COLO668 (cell line): ENCODE data around the gene NUDCD3.
"Not testable (repeated sequence)": the region's sequence is repeated elsewhere in the genome, so short reads cannot be mapped to it uniquely, and the experiment has no call there.

Experiments
- DNase-seq: peaks from one replicate; lab custom pipeline; 2025; ENCODE audit not compliant: unreplicated experiment; lab: John Stamatoyannopoulos, UW

NUDCD3 gene

GRCh38 chr7:44518761-44519160 lies 28.3 kb upstream of the NUDCD3 start:
- no peak for DNase-seq

DNA sequence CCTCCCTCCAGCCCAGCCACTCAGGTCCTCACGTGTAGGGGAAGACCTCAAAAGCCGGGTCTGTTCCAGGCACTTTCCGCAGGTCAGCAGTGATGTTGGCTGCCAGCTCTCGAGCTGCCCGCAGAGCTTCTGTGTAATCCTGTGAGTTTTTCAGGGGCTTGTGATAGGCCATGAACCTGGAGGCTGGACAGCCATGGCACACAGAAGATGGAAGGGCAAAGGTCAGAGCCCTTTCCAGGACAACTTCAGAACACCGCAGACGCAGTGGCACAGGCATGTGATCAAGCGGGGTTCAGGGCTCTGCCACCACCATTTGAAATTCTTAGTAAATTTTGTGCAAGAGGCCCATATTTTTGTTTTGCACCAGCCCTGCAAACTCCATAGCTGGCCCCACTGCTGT lies 26.7 kb upstream of the NUDCD3 start:
- DNase-seq = no peak

GRCh38 chr7:44515590-44516268 lies 25.3 kb upstream of the NUDCD3 start:
- DNase-seq = no peak

- no peak for DNase-seq
Observed at GRCh38 chr7:44512736-44513135, 22.3 kb upstream of the NUDCD3 start.

DNA sequence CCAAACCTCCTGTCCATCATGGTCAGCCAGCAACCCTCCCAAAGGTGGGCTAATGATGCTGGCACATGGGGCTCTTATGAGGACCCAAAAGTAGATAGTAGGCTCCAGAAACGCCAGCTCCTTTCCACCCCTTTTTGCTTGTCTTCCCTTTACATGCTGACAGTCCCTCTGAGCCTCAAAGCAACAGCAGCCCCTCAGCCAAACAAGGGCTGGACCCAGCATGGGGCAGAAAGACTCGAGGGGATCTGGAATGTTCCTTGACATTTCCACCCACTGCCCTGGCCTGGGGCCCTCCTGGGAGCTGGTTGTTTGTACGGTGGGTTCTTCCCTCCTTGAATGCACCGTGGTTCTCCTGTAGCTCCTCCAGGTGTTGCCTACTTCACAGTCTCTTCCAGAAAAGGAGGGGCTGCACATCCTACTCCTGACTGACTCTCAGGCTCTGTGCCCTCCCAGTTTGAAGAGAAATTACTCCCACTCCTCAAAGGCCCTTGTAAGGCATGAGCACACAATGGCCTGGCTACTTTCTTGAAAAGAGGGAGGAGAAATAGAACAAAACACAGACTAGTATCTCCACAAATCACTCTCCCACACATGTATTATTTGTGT lies 21.5 kb upstream of the NUDCD3 start:
- DNase-seq = no peak

DNA sequence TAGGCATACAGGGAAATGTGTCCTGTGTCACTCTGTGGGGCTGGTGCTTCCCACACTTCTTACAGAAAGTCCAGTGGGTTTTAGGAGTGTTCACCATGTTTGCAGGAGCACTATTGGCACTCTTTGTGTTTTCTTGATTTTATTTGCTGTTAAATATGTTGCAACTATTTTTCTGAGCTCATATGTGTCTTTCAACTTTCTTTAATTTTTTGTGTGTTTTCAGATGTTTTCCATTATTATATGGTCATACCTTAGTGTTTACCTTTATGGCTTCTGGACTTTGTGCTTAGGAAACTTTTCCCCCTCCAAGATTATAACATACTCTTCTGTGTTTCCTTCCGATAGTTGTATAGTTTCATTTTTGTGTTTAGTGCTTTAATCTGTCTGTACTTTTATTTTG lies 20.8 kb upstream of the NUDCD3 start:
- no peak for DNase-seq

- DNase-seq = no peak
Observed at GRCh38 chr7:44508328-44509030, 18.0 kb upstream of the NUDCD3 start.

DNA sequence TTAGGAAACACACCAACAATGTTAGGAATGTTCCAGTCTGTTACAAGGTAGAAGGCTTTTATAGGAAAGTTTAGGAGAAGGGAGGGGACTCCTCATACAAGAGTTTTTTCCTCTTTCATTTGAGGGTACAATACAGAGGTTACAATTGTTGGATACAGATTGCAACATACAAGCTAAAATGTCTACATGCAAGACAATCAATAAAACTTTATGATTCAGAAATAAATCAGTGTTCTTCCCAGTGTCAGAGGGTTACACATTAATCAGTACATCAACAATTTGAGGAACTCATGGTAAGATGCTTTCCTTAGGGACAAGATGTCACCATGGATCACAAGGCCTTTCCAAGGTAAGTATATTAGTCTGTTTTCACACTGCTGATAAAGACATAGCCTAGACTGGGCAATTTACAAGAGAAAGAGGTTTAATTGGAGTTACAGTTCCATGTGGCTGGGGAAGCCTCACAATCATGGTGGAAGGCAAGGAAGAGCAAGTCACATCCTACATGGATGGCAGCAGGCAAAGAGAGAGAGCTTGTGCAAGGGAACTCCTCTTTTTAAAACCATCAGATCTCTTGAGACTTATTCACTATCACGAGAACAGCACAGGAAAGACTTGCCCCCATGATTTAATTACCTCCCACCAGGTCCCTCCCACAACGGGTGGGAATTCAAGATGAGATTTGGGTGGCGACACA lies 16.3 kb upstream of the NUDCD3 start:
- not testable (repeated sequence) for DNase-seq

GRCh38 chr7:44505595-44505994 lies 15.1 kb upstream of the NUDCD3 start:
- no peak for DNase-seq

GRCh38 chr7:44498230-44498954 lies 7.9 kb upstream of the NUDCD3 start:
- DNase-seq = no peak

GRCh38 chr7:44497155-44498027 lies 6.9 kb upstream of the NUDCD3 start:
- DNase-seq = no peak

GRCh38 chr7:44496385-44496784 lies 5.9 kb upstream of the NUDCD3 start:
- no peak for DNase-seq

DNA sequence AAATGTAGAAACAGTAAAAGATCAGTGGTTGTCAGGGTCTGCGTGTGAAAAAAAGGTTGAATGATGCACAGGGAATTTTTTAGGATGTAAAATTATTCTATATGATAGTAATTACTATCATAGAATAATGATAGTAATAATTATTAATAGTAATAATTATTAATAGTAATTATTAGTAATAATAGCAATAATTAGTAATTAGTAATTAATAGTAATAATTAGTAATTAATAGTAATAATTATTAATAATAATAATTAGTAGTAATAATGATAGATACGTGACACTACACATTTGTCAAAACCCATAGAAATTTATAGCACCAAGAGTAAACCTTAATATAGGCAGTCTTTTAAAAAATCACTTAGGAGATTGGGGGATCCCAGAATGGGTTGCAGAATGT lies 4.5 kb upstream of the NUDCD3 start:
- no peak for DNase-seq

DNA sequence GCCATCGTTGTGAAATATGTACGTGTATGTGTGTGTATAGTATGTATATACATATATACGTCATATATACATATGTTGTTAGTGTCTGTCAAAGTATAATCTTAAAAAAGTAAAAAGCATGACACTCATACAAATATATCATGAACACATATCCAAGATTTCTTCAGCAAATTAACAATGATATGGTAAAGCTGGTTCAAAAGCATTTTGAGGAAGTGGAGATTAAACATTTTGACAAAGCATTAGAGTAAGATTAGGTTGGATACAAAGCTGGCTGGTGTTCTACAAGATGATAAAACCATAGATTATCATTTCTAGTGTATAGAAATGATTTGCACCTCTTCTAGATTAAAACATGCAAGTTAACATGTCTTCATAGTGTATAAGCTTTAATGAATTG lies 771 bp upstream of the NUDCD3 start:
- no peak for DNase-seq

DNA sequence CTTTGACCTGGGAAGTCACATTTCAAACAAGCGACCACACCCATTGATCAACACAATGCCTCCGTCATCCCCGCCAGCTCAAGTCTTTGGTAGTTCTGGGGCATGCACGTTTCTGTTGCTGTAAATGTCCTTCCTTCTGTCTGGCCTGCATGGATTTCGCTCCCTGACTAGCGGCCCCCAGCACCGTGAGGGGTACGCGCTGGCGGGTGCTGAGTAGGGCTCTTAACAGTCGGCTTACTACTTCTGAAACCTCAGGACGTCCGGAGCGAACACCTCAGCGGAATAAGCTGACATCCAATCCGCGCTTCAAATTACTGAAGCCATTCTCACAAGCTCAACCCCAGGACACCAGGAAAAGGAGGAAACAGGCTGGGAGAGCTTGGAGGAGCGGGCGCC lies 505 bp downstream of the NUDCD3 start:
- peak; percentile 55 for DNase-seq

DNA sequence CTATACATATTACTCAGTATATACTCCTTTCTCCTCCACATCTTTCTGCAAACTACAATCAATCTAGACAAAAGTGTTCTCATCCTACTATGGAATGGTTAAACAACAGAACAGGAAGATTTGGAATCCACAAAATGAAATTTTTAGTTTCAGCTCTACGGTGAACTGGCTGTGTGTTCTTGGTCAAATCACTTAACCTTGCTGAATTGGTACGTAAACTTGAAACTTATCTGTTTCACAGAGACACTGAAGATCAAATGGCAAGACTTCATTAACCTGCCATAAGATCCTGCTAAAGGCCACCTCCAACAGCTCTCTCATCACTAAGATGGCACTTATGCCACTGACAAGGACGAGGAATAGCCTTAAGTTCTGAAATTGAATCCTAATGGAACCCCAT lies 1.5 kb downstream of the NUDCD3 start:
- no peak for DNase-seq

DNA sequence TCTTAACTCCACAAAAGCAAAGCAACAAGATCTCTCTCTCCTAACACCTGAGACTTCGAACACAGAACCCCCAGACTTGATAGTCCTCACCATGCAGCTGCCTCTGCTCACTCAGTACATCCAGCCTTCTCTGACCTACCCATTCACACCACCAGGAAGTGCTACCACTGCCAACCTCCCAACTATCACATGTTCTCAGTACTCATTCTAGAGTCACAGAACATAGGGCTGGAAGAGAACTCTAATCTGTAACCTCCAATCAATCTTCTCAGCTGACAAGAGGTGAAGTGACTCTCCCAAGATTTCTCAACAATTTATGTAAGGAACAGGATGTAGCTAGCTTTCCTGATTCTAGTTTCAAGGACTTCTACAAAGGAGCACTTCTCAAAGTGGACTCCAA lies 3.8 kb downstream of the NUDCD3 start:
- no peak for DNase-seq

- no peak for DNase-seq
Observed at GRCh38 chr7:44486001-44486400, 4.5 kb downstream of the NUDCD3 start.

DNA sequence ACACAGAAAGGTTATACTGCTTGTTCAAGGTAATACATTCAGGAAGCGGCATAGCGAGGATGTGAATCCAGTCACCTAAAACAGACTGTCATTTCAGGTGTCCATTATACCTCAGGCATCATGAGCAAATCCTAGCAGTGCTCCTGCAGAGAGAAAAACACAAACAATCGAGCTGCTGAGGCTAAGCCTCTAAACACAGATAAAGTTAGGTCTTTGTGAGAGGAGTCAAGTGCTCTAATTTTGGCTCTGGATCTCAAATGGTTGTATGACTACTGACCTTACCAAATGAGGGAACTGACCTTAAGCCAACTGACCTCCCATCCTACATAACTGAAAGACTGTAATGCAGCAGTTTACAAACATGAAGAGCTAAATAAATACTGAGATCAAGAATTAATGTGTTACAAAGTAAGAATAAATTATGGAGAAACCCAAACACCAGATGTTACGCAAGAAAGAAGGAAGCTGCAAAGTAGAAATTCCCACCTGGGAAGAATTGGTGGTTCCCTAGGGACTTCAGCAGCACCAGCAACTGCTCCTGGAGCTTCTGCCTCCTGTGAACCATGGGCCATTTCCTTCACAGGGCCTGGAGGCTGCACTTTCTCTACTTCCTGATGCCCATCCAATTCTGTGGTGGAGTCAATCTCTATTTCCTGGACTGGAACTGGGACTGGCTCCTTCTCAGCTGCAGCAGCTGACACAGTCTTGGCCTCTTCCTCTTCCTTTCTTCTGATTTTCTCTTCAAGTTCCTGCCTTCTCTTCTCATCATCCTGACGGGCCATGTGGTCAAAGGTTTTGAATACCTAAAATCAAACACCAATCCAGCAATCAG lies 5.8 kb downstream of the NUDCD3 start:
- no peak for DNase-seq
